AG04450 (cell line): ENCODE measurements around the gene HOMEZ. TPM values are rescaled to one million over a fixed set of nuclear protein-coding genes. Genes with fewer than 3 reads are reported as not detected.

Source experiments
- CTCF ChIA-PET: fragments of 300-600, 350-600 bp; formaldehyde crosslinking; extraction: SDS; loops from one replicate; lab custom pipeline; 2022; ENCODE audit warnings: antibody characterized with exemption, inconsistent platforms; lab: Charles Lee
- POLR2A ChIA-PET: fragments of 350-600 bp; formaldehyde crosslinking; extraction: SDS; loops from one replicate; lab custom pipeline; 2021; ENCODE audit warnings: antibody characterized with exemption, inconsistent platforms; lab: Yijun Ruan, JAX
- DNase-seq: peaks from one replicate; pipeline ENCODE4 v3.0.0-alpha.2; 2011; ENCODE audit warnings: low read depth, low spot score
- H3K27ac ChIP-seq: one replicate; pipeline ENCODE4 v1.5.1; 2012; ENCODE audit warnings: low read depth, low read length, control low read depth
- H3K27me3 ChIP-seq: one replicate; pipeline ENCODE4 v1.6.0; 2012; ENCODE audit warnings: low read length; ENCODE audit not compliant: control insufficient read depth, insufficient read depth
- H3K4me3 ChIP-seq: 2 replicates; pipeline ENCODE4 v1.5.1; 2011; ENCODE audit warnings: mild to moderate bottlenecking, low read depth, low read length, control low read depth
- H3K9me3 ChIP-seq: 2 replicates; pipeline ENCODE4 v1.5.1; 2012; ENCODE audit warnings: low read length; ENCODE audit not compliant: control insufficient read depth, insufficient read depth
- CTCF ChIP-seq: IDR thresholded peaks from 2 replicates; pipeline ENCODE4 v1.5.1; 2011; ENCODE audit warnings: low read depth, low read length, control low read depth, inconsistent platforms
- polyA plus RNA-seq: library from polyadenylated mRNA; depleted of rRNA; stranded (reverse); fragments of >200 nt; gene quantifications from 2 replicates; pipeline ENCODE4 v1.2.3, GENCODE V29; 2011

The HOMEZ gene
- polyA plus RNA-seq, 1 experiment, result 11.2 TPM

GRCh38 chr14:23321572-23322547 lies 35.9 kb upstream of the HOMEZ start:
- H3K4me3 ChIP-seq, result peak overlapping the region; percentile 78
- no peak for TF ChIP-seq CTCF
- POLR2A ChIA-PET, result interaction anchor here (0.6 to 3.2 kb wide), 14 partner anchors 10 to 339 kb away, joined by 3 to 54 read pairs (median 5); partner anchors contain the start of genes ACIN1, AJUBA, BCL2L2 and C14orf119
- H3K27ac ChIP-seq, result peak overlapping the region; percentile 82
- CTCF ChIA-PET, result interaction anchor here (0.6 to 8.8 kb wide), 14 partner anchors 19 to 349 kb away, joined by 3 to 138 read pairs (median 3); partner anchors contain the start of genes ACIN1, AP1G2, PPP1R3E and SLC22A17
- no peaks in the 10 kb centered on the region for H3K27me3 ChIP-seq
- DNase-seq, result no peak
- no peaks in the 10 kb centered on the region for H3K9me3 ChIP-seq

GRCh38 chr14:23320584-23321571 lies 34.9 kb upstream of the HOMEZ start, which contains the start of gene PABPN1:
TSS of gene PABPN1 (plus strand) at chr14:23321457. CDS start at chr14:23321470, 13 bp downstream.
- CTCF ChIA-PET, result interaction anchor here (0.6 to 8.8 kb wide), 11 partner anchors 15 to 252 kb away, joined by 3 to 138 read pairs (median 4); partner anchors contain the start of genes AP1G2, PPP1R3E and SLC22A17
- POLR2A ChIA-PET, result interaction anchor here (0.6 to 3.2 kb wide), 9 partner anchors 9 to 338 kb away, joined by 3 to 54 read pairs (median 6); partner anchors contain the start of genes ACIN1, AJUBA, BCL2L2 and C14orf119
- no peaks in the 10 kb centered on the region for H3K27me3 ChIP-seq

GRCh38 chr14:23319746-23320583 lies 34.0 kb upstream of the HOMEZ start:
- ChIA-PET POLR2A (interaction anchor here (1.0 to 3.2 kb wide), 2 partner anchors 14 to 237 kb away, joined by 3 to 54 read pairs; partner anchors contain the start of gene BCL2L2), CTCF (interaction anchor here (0.6 to 2.9 kb wide), 4 partner anchors 19 to 1112 kb away, joined by 3 to 27 read pairs (median 9); no protein-coding TSS in a partner anchor)
- no peak for TF ChIP-seq CTCF

More at GRCh38 chr14:23320584-23321571, 34.9 kb upstream of the HOMEZ start, which contains the start of gene PABPN1:
- TF ChIP-seq CTCF, result no peak
- H3K4me3 ChIP-seq, result peak within 1 kb of the TSS; percentile 78
- peak within 1 kb of the TSS; percentile 93 for H3K27ac ChIP-seq
- no peaks in the 10 kb centered on the region for H3K9me3 ChIP-seq
- DNase-seq, result peak; percentile 99

GRCh38 chr14:23316300-23316699 lies 30.4 kb upstream of the HOMEZ start:
- Histone ChIP-seq H3K27me3 (no peaks in the 10 kb centered on the region), H3K27ac (no peak overlapping the region), H3K9me3 (no peaks in the 10 kb centered on the region), H3K4me3 (no peak overlapping the region)
- no peak for DNase-seq
- ChIA-PET POLR2A (interaction anchor here (0.7 kb wide), 1 partner anchor 11 kb away, joined by 5 read pairs; no protein-coding TSS in a partner anchor), CTCF (interaction anchor here (0.6 to 1.5 kb wide), 3 partner anchors 15 to 17 kb away, joined by 3 to 4 read pairs (median 3); no protein-coding TSS in a partner anchor)
- no peak for TF ChIP-seq CTCF

More at GRCh38 chr14:23319746-23320583, 34.0 kb upstream of the HOMEZ start:
- no peak for DNase-seq
- Histone ChIP-seq H3K27ac (peak overlapping the region; percentile 93), H3K9me3 (no peaks in the 10 kb centered on the region), H3K27me3 (no peaks in the 10 kb centered on the region), H3K4me3 (no peak overlapping the region)
